Vagina (tissue), 2 donors: Measurements from ENCODE around the gene NPAS2. TPM values are rescaled to one million over a fixed set of nuclear protein-coding genes. Genes with fewer than 3 reads are reported as not detected.

ENCODE experiments used
- DNase-seq, 2 donors: peaks; one replicate each; pipeline ENCODE4 v3.0.0-alpha.2; 2017; ENCODE audit errors: extremely low spot score in 2 of 2
- H3K27ac ChIP-seq: fragments of 200-600 bp; sonication (generic); one replicate; pipeline ENCODE4 v1.5.1; 2019
- H3K27me3 ChIP-seq: fragments of 200-600 bp; sonication (generic); one replicate; pipeline ENCODE4 v1.5.1; 2019
- H3K36me3 ChIP-seq, 2 donors: fragments of 200-600 bp; sonication (generic); one replicate each; pipeline ENCODE4 v1.5.1; 2017 to 2019
- H3K4me1 ChIP-seq: fragments of 200-600 bp; sonication (generic); one replicate; pipeline ENCODE4 v1.5.1; 2019
- H3K4me3 ChIP-seq, 2 donors: fragments of 200-600 bp; sonication (generic); 1 replicate in 1 of 2; 2 replicates in 1 of 2; pipeline ENCODE4 v1.5.1; 2016 to 2019
- H3K9me3 ChIP-seq: fragments of 200-600 bp; sonication (generic); one replicate; pipeline ENCODE4 v1.5.1; 2019
- CTCF ChIP-seq, 3 experiments: fragments of 450-650 bp in 2 of 3; fragments of 200-600 bp in 1 of 3; sonication (generic) in 1 of 3; IDR thresholded peaks; one replicate each; pipeline ENCODE4 v1.5.1; 2017 to 2019; ENCODE audit warnings: antibody characterized with exemption in 3 of 3, mild to moderate bottlenecking in 2 of 3, moderate library complexity in 2 of 3
- POLR2A ChIP-seq, 2 donors: fragments of 450-650 bp; IDR thresholded peaks; one replicate each; pipeline ENCODE4 v1.6.1; 2017; ENCODE audit warnings: antibody characterized with exemption in 2 of 2, mild to moderate bottlenecking in 2 of 2, moderate library complexity in 2 of 2
- POLR2AphosphoS5 ChIP-seq, 2 donors: sonication (generic); formaldehyde crosslinking; IDR thresholded peaks; one replicate each; pipeline ENCODE4 v1.9.0; 2017; ENCODE audit warnings: antibody characterized with exemption in 2 of 2, mild to moderate bottlenecking in 2 of 2, low read depth in 1 of 2; ENCODE audit not compliant: insufficient read depth in 1 of 2
- intact Hi-C: fragments of 100-400 bp; cut with DNase I; formaldehyde crosslinking; loops from one replicate; pipeline ENCODE4 v1.15.1; 2023
- total RNA-seq: library from RNA; depleted of rRNA; stranded (reverse); fragments of >200 nt; gene quantifications from one replicate; pipeline ENCODE4 v1.2.3, GENCODE V29; 2016

The NPAS2 gene
- total RNA-seq, 1 donor from 2014 or later: 37.6 TPM

GRCh38 chr2:100809506-100809905 is 10.4 kb upstream of the NPAS2 start:
- no peak for DNase-seq
- Histone ChIP-seq H3K27me3 (no peaks in the 10 kb centered on the region), H3K4me1 (no peaks in the 10 kb centered on the region), H3K27ac (no peak overlapping the region), H3K36me3 (no peaks in the 10 kb centered on the region), H3K4me3 (no peak overlapping the region), H3K9me3 (no peaks in the 10 kb centered on the region)
- TF ChIP-seq POLR2AphosphoS5 (IDR thresholded peaks at IDR 0.05; ENCODE audit: insufficient read depth in 1 of 2, low read depth in 1 of 2) (no peak), POLR2A (IDR thresholded peaks at IDR 0.05) (no peak), CTCF (IDR thresholded peaks at IDR 0.05) (no peak)
- intact Hi-C loops: no loop called here

- Histone ChIP-seq H3K4me1 (no peaks in the 10 kb centered on the region), H3K36me3 (no peaks in the 10 kb centered on the region), H3K27ac (no peak overlapping the region), H3K27me3 (no peaks in the 10 kb centered on the region), H3K4me3 (no peak overlapping the region), H3K9me3 (no peaks in the 10 kb centered on the region)
- intact Hi-C loops: loop anchor here (10.0 kb wide), 1 partner anchor 174 kb away; no protein-coding TSS in a partner anchor
- DNase-seq: no peak
- TF ChIP-seq POLR2AphosphoS5 (IDR thresholded peaks at IDR 0.05; ENCODE audit: insufficient read depth in 1 of 2, low read depth in 1 of 2): no peak
- no peak for TF ChIP-seq POLR2A (IDR thresholded peaks at IDR 0.05)
- TF ChIP-seq CTCF (IDR thresholded peaks at IDR 0.05): no peak
Observed at GRCh38 chr2:100810603-100811145, 9.3 kb upstream of the NPAS2 start.

- H3K4me3 ChIP-seq: no peak overlapping the region
- H3K9me3 ChIP-seq: no peaks in the 10 kb centered on the region
- no peaks in the 10 kb centered on the region for H3K36me3 ChIP-seq
- no peaks in the 10 kb centered on the region for H3K4me1 ChIP-seq
- no peak for TF ChIP-seq POLR2AphosphoS5 (IDR thresholded peaks at IDR 0.05; ENCODE audit: insufficient read depth in 1 of 2, low read depth in 1 of 2)
- TF ChIP-seq CTCF (IDR thresholded peaks at IDR 0.05): no peak
- no peak for TF ChIP-seq POLR2A (IDR thresholded peaks at IDR 0.05)
- no peak overlapping the region for H3K27ac ChIP-seq
- intact Hi-C loops: loop anchor here (10.0 kb wide), 1 partner anchor 173 kb away; no protein-coding TSS in a partner anchor
- DNase-seq: no peak
- no peaks in the 10 kb centered on the region for H3K27me3 ChIP-seq
Observed at GRCh38 chr2:100812116-100812515, 7.8 kb upstream of the NPAS2 start.

- TF ChIP-seq POLR2A (IDR thresholded peaks at IDR 0.05) (no peak), POLR2AphosphoS5 (IDR thresholded peaks at IDR 0.05; ENCODE audit: insufficient read depth in 1 of 2, low read depth in 1 of 2) (no peak), CTCF (IDR thresholded peaks at IDR 0.05) (no peak)
- intact Hi-C loops: loop anchor here (10.0 kb wide), 1 partner anchor 172 kb away; no protein-coding TSS in a partner anchor
- no peaks in the 10 kb centered on the region for H3K36me3 ChIP-seq
- H3K4me1 ChIP-seq: no peaks in the 10 kb centered on the region
- no peaks in the 10 kb centered on the region for H3K9me3 ChIP-seq
- DNase-seq: no peak
- no peak overlapping the region for H3K4me3 ChIP-seq
- no peak overlapping the region for H3K27ac ChIP-seq
- no peaks in the 10 kb centered on the region for H3K27me3 ChIP-seq
Observed at GRCh38 chr2:100812573-100812972, 7.4 kb upstream of the NPAS2 start.

GRCh38 chr2:100813527-100813926 is 6.4 kb upstream of the NPAS2 start:
- Histone ChIP-seq H3K4me3 (no peak overlapping the region), H3K36me3 (no peaks in the 10 kb centered on the region), H3K27me3 (no peaks in the 10 kb centered on the region), H3K27ac (no peak overlapping the region), H3K4me1 (peaks cover 5% of the 10 kb centered on the region), H3K9me3 (no peaks in the 10 kb centered on the region)
- intact Hi-C loops: loop anchor here (10.0 kb wide), 1 partner anchor 171 kb away; no protein-coding TSS in a partner anchor
- no peak for DNase-seq
- TF ChIP-seq POLR2AphosphoS5 (IDR thresholded peaks at IDR 0.05; ENCODE audit: insufficient read depth in 1 of 2, low read depth in 1 of 2) (no peak), POLR2A (IDR thresholded peaks at IDR 0.05) (no peak), CTCF (IDR thresholded peaks at IDR 0.05) (no peak)
